Gastrocnemius medialis (tissue), 4 donors: Measurements from ENCODE around the gene LINS1. TPM values are rescaled to one million over a fixed set of nuclear protein-coding genes. Genes with fewer than 3 reads are reported as not detected.

ENCODE experiments used
- ATAC-seq, 2 donors: fragments of 150-250 bp; one replicate each; pipeline ENCODE4 v1.9.1; 2016
- DNase-seq, 2 donors: peaks; one replicate each; pipeline ENCODE4 v3.0.0-alpha.2; 2019
- H3K27ac ChIP-seq, 4 donors: fragments of 200-600 bp; sonication (generic); 1 replicate in 1 of 4; 2 replicates in 3 of 4; pipeline ENCODE4 v1.5.1; 2016 to 2018; ENCODE audit warnings: mild to moderate bottlenecking in 2 of 4, moderate library complexity in 1 of 4
- H3K27me3 ChIP-seq, 3 donors: fragments of 200-600 bp; sonication (generic) in 2 of 3; 1 replicate in 1 of 3; 2 replicates in 2 of 3; pipeline versions ENCODE4 v1.5.1 to v1.6.0; 2016 to 2019; ENCODE audit warnings: mild to moderate bottlenecking in 1 of 3, moderate library complexity in 1 of 3
- H3K36me3 ChIP-seq, 2 donors: fragments of 200-600 bp; sonication (generic) in 1 of 2; one replicate each; pipeline ENCODE4 v1.5.1; 2017 to 2018
- H3K4me1 ChIP-seq, 2 donors: fragments of 200-600 bp; sonication (generic) in 1 of 2; one replicate each; pipeline ENCODE4 v1.5.1; 2016 to 2017; ENCODE audit warnings: mild to moderate bottlenecking in 2 of 2
- H3K4me3 ChIP-seq, 4 donors: fragments of 200-600 bp; sonication (generic) in 3 of 4; 1 replicate in 1 of 4; 2 replicates in 3 of 4; pipeline ENCODE4 v1.5.1; 2016 to 2019; ENCODE audit warnings: mild to moderate bottlenecking in 2 of 4
- H3K9me3 ChIP-seq, 3 donors: fragments of 200-600 bp; sonication (generic) in 2 of 3; 1 replicate in 1 of 3; 2 replicates in 2 of 3; pipeline ENCODE4 v1.5.1; 2016 to 2019
- CTCF ChIP-seq, 5 experiments: fragments of 450-650 bp in 3 of 5; fragments of 200-600 bp in 2 of 5; sonication (generic) in 2 of 5; IDR thresholded peaks in 4 of 5; conservative IDR thresholded peaks in 1 of 5; 1 replicate in 4 of 5; 2 replicates in 1 of 5; pipeline ENCODE4 v1.5.1; 2016 to 2019; ENCODE audit warnings: antibody characterized with exemption in 5 of 5, mild to moderate bottlenecking in 3 of 5, moderate library complexity in 3 of 5
- POLR2A ChIP-seq, 2 donors: fragments of 450-650 bp; IDR thresholded peaks; one replicate each; pipeline ENCODE4 v1.6.1; 2017; ENCODE audit warnings: antibody characterized with exemption in 2 of 2, mild to moderate bottlenecking in 2 of 2, moderate library complexity in 2 of 2
- in situ Hi-C, 4 donors: fragments of 200-750 bp; cut with MboI; loops; one replicate each; pipeline versions ENCODE4 v1.15.0 to v1.8.0; 2017; ENCODE audit warnings: low sequenced_read_pairs in 4 of 4
- intact Hi-C: fragments of 100-400 bp; cut with DNase I; formaldehyde crosslinking; loops from one replicate; pipeline ENCODE4 v1.15.1; 2023; ENCODE audit warnings: low total_unique reads
- total RNA-seq, 4 donors: library from RNA; depleted of rRNA; stranded (reverse); fragments of >200 nt; gene quantifications; one replicate each; pipeline versions ENCODE4 v1.1.0 to v1.2.3, GENCODE V29; 2016

Gene LINS1
- total RNA-seq, 4 donors from 2014 or later = 3.2 to 11.9 (median 10.3) TPM

GRCh38 chr15:100635406-100636071 lies 33.6 kb upstream of the LINS1 start:
- DNase-seq = no peak
- ATAC-seq = no peak

GRCh38 chr15:100633763-100634075 lies 31.7 kb upstream of the LINS1 start:
- Histone ChIP-seq H3K4me1 (peaks cover 5 to 16% of the 10 kb centered on the region in 2 donors), H3K4me3 (no peak overlapping the region), H3K36me3 (no peaks in the 10 kb centered on the region), H3K9me3 (no peaks in the 10 kb centered on the region), H3K27me3 (no peaks in the 10 kb centered on the region), H3K27ac (no peak overlapping the region)
- intact Hi-C loops (no loop called here), in situ Hi-C loops (loop anchor here in 2 of 4 donors (10.0 to 25.0 kb wide), 2 partner anchors 371 to 629 kb away; partner anchors contain the start of gene CHSY1 (in 1 of the 2))
- DNase-seq (no peak), ATAC-seq (no peak)
- TF ChIP-seq POLR2A (IDR thresholded peaks at IDR 0.05) (no peak), CTCF (IDR thresholded peaks at IDR 0.05 in 4 of 5, conservative IDR thresholded peaks at IDR 0.05 in 1 of 5) (no peak)

More at GRCh38 chr15:100635406-100636071, 33.6 kb upstream of the LINS1 start:
- in situ Hi-C loops (loop anchor here in 2 of 4 donors (10.0 to 25.0 kb wide), 2 partner anchors 369 to 627 kb away; partner anchors contain the start of gene CHSY1 (in 1 of the 2)), intact Hi-C loops (no loop called here)
- Histone ChIP-seq H3K4me3 (no peak overlapping the region), H3K36me3 (no peaks in the 10 kb centered on the region), H3K27me3 (no peaks in the 10 kb centered on the region), H3K4me1 (peaks cover 5 to 16% of the 10 kb centered on the region in 2 donors), H3K27ac (no peak overlapping the region), H3K9me3 (no peaks in the 10 kb centered on the region)
- TF ChIP-seq CTCF (IDR thresholded peaks at IDR 0.05 in 4 of 5, conservative IDR thresholded peaks at IDR 0.05 in 1 of 5) (no peak), POLR2A (IDR thresholded peaks at IDR 0.05) (no peak)

GRCh38 chr15:100631831-100632230 lies 29.8 kb upstream of the LINS1 start:
- Histone ChIP-seq H3K4me1 (peaks cover 5 to 16% of the 10 kb centered on the region in 2 donors), H3K27ac (no peak overlapping the region), H3K4me3 (no peak overlapping the region), H3K36me3 (no peaks in the 10 kb centered on the region), H3K27me3 (no peaks in the 10 kb centered on the region), H3K9me3 (no peaks in the 10 kb centered on the region)
- TF ChIP-seq POLR2A (IDR thresholded peaks at IDR 0.05) (no peak), CTCF (IDR thresholded peaks at IDR 0.05 in 4 of 5, conservative IDR thresholded peaks at IDR 0.05 in 1 of 5) (no peak)
- ATAC-seq (no peak), DNase-seq (no peak)
- intact Hi-C loops (no loop called here), in situ Hi-C loops (loop anchor here in 2 of 4 donors (10.0 to 25.0 kb wide), 2 partner anchors 373 to 630 kb away; partner anchors contain the start of gene CHSY1 (in 1 of the 2))

GRCh38 chr15:100628746-100629145 lies 26.8 kb upstream of the LINS1 start:
- ATAC-seq (no peak), DNase-seq (no peak)
- intact Hi-C loops (no loop called here), in situ Hi-C loops (loop anchor here (5.0 to 25.0 kb wide), 7 partner anchors 234 to 636 kb away; partner anchors contain the start of genes ALDH1A3 (in 1 of the 4) and CHSY1 (in 1 of the 4))
- Histone ChIP-seq H3K36me3 (no peaks in the 10 kb centered on the region), H3K27ac (no peak overlapping the region), H3K27me3 (no peaks in the 10 kb centered on the region), H3K4me3 (no peak overlapping the region), H3K4me1 (peaks cover 5 to 11% of the 10 kb centered on the region in 2 donors), H3K9me3 (no peaks in the 10 kb centered on the region)
- TF ChIP-seq POLR2A (IDR thresholded peaks at IDR 0.05) (no peak), CTCF (IDR thresholded peaks at IDR 0.05 in 4 of 5, conservative IDR thresholded peaks at IDR 0.05 in 1 of 5) (no peak)
